Fibroblast of the aortic adventitia (primary cell): Measurements from ENCODE around the gene KCNB1. TPM values are rescaled to one million over a fixed set of nuclear protein-coding genes. Genes with fewer than 3 reads are reported as not detected.
"Not testable (repeated sequence)": the region's sequence is repeated elsewhere in the genome, so short reads cannot be mapped to it uniquely, and the experiment has no call there.

ENCODE experiments used
- DNase-seq: peaks from one replicate; pipeline ENCODE4 v3.0.0-alpha.2; 2010; ENCODE audit warnings: low read depth
- H3K4me3 ChIP-seq: 2 replicates; pipeline ENCODE4 v1.5.1; 2011; ENCODE audit warnings: low read depth, mild to moderate bottlenecking, control low read depth, low read length, moderate library complexity
- CTCF ChIP-seq: IDR thresholded peaks from 2 replicates; pipeline ENCODE4 v1.5.1; 2011; ENCODE audit warnings: mild to moderate bottlenecking, low read length, control low read depth, inconsistent platforms; ENCODE audit not compliant: insufficient read depth
- total RNA-seq: library from RNA; depleted of rRNA; stranded (reverse); fragments of >200 nt; gene quantifications from 2 replicates; pipeline ENCODE4 v1.2.3, GENCODE V29; 2012; ENCODE audit warnings: low replicate concordance

The KCNB1 gene
- total RNA-seq, 1 donor = 0.27 TPM

DNA sequence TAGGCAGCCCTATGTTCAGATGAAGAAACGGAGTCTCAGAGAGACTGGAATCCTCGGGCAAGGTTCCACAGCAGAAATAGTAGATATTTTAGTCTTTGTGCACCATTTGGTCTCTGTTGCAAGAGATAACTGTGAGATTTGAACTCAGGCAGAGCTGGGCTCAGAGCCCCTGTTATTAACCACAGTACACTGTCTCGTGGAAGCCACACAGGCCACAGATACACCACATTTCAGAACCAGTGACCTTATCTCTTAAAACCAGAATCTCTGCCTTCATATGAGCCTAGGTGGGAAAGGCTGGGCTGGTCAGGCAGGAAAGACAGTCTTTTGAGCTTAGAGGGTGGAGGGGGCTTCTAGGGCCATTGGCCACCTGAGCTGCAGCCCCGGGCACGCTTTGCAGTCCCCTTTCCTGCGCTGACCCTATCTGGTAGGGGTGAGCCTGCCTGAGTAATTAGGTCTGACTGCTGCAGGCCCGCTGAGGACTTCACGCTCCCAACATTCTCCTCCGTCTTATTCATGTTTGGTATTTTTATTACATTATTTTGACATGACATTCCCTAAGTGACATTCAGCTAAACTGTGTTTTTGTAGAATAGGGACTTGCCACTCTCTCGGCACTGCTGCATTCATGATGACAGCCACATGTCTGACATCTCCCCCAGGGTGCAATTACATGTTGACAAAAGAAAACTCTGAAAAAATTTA lies 71.1 kb downstream of the KCNB1 start:
- H3K4me3 ChIP-seq = no peak overlapping the region
- no peak for TF ChIP-seq CTCF
- no peak for DNase-seq

GRCh38 chr20:49409975-49410621 lies 72.4 kb downstream of the KCNB1 start:
- not testable (repeated sequence) for H3K4me3 ChIP-seq, DNase-seq

GRCh38 chr20:49409302-49409974 lies 73.0 kb downstream of the KCNB1 start:
- H3K4me3 ChIP-seq = no peak overlapping the region
- no peak for DNase-seq
- TF ChIP-seq CTCF = no peak

DNA sequence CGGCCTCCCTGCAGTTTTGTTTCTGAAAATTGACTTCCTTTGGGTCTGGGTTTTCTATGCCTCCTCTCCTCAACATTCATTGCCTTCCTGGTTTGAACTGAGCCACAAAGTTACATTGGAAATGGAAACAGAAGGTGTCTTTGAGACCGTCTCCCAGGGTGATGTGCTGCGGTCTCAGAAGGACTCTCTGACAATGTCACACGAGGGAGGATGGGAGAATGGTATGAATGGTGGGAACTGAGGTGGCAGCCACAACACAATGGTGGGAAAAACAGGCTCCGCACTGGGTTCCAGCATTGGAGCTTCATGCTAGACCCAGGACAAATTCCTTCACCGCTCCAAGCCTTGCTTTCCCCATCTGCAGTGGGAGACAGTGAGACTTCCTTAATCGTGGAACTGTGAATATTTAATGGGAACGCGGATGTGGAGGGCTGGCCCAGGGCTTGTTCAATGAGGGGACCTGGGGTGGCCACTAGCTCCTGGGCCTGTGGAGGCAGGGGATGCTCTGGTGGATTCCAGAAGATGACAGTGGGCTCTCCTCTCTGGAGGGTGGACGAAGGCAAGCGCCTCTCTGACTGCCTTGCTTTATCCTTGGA lies 73.9 kb downstream of the KCNB1 start:
- no peak for DNase-seq
- no peak for TF ChIP-seq CTCF
- H3K4me3 ChIP-seq = no peak overlapping the region

GRCh38 chr20:49406666-49407065 lies 75.8 kb downstream of the KCNB1 start:
- DNase-seq = no peak
- no peak overlapping the region for H3K4me3 ChIP-seq
- TF ChIP-seq CTCF = no peak

GRCh38 chr20:49405696-49406095 lies 76.8 kb downstream of the KCNB1 start:
- TF ChIP-seq CTCF = no peak
- DNase-seq = no peak

More at GRCh38 chr20:49405696-49406095, 76.8 kb downstream of the KCNB1 start:
- no peak overlapping the region for H3K4me3 ChIP-seq
